Measurements from ENCODE around the gene AHNAK.
A peak's percentile ranks its signal among the peaks of the same experiment; 100 is the strongest.
"Not testable (repeated sequence)": the region's sequence is repeated elsewhere in the genome, so short reads cannot be mapped to it uniquely, and the experiment has no call there.

Gene AHNAK

GRCh38 chr11:62546244-62546928, at the start of gene AHNAK:
TSS of gene AHNAK (minus strand) at chr11:62546806. CDS start at chr11:62536098, 10,708 bp downstream.
- peak; percentile 68 for DNase-seq

- no peak for DNase-seq
Measured at GRCh38 chr11:62595124-62595523, 48.5 kb upstream of the AHNAK start.

- peak; percentile 74 for DNase-seq
Measured at GRCh38 chr11:62593434-62594044, 46.9 kb upstream of the AHNAK start.

- no peak for DNase-seq
Measured at GRCh38 chr11:62592989-62593421, 46.4 kb upstream of the AHNAK start.

- no peak for DNase-seq
Measured at GRCh38 chr11:62592146-62592815, 45.7 kb upstream of the AHNAK start.

- peak; percentile 99 for DNase-seq
Measured at GRCh38 chr11:62591448-62592145, 45.0 kb upstream of the AHNAK start, which contains the start of gene TUT1. TSS of gene TUT1 (minus strand) at chr11:62591523. CDS start at chr11:62591485, 38 bp downstream.

- peak; percentile 31 for DNase-seq
Measured at GRCh38 chr11:62588966-62589637, 42.5 kb upstream of the AHNAK start.

- not testable (repeated sequence) for DNase-seq
Measured at GRCh38 chr11:62585356-62585755, 38.8 kb upstream of the AHNAK start.

- not testable (repeated sequence) for DNase-seq
Measured at GRCh38 chr11:62581735-62582134, 35.1 kb upstream of the AHNAK start.

- DNase-seq, result no peak
Measured at GRCh38 chr11:62580959-62581715, 34.5 kb upstream of the AHNAK start.

GRCh38 chr11:62579252-62579651, 32.6 kb upstream of the AHNAK start:
- DNase-seq, result no peak

GRCh38 chr11:62578541-62578940, 31.9 kb upstream of the AHNAK start:
- DNase-seq, result no peak

GRCh38 chr11:62577046-62577714, 30.6 kb upstream of the AHNAK start:
- DNase-seq, result no peak

- DNase-seq, result no peak
Measured at GRCh38 chr11:62575837-62576236, 29.2 kb upstream of the AHNAK start.

GRCh38 chr11:62575156-62575555, 28.6 kb upstream of the AHNAK start:
- no peak for DNase-seq

GRCh38 chr11:62574363-62575071, 27.9 kb upstream of the AHNAK start:
- peak; percentile 38 for DNase-seq

- peak; percentile 100 for DNase-seq
Measured at GRCh38 chr11:62573592-62574362, 27.2 kb upstream of the AHNAK start, which contains the start of gene EEF1G. TSS of gene EEF1G (minus strand) at chr11:62573891. CDS start at chr11:62573842, 49 bp downstream.

- peak; percentile 12 for DNase-seq
Measured at GRCh38 chr11:62573006-62573591, 26.5 kb upstream of the AHNAK start.

GRCh38 chr11:62572431-62572830, 25.8 kb upstream of the AHNAK start:
- no peak for DNase-seq

All from fibroblast of skin of right biceps (primary cell).